OCI-LY3 (cell line): ENCODE data around the gene OGA.

Experiments used
- H2AFZ ChIP-seq: fragments of 200-600, 300-600 bp; shearing (Covaris generic); 2 replicates; pipeline ENCODE4 v1.6.0; 2014; ENCODE audit warnings: antibody characterized with exemption, low read depth, low read length
- H3K27ac ChIP-seq: fragments of 200-600, 300-600 bp; sonication (generic); 2 replicates; pipeline ENCODE4 v1.5.1; 2014; ENCODE audit warnings: mild to moderate bottlenecking, low read length, moderate library complexity, mixed read lengths
- H3K27me3 ChIP-seq: fragments of 200-600, 300-600 bp; sonication (generic); 2 replicates; pipeline ENCODE4 v1.6.1; 2014; ENCODE audit warnings: low read depth, low read length, mixed read lengths
- H3K36me3 ChIP-seq: fragments of 200-600, 300-600 bp; sonication (generic); replicated peaks from 2 replicates; pipeline ENCODE3; 2014; ENCODE audit warnings: low read depth, low read length, mixed read lengths
- H3K4me1 ChIP-seq: fragments of 300-600, 200-600 bp; sonication (generic); 2 replicates; pipeline ENCODE4 v1.6.1; 2014; ENCODE audit warnings: low read length, mixed read lengths
- H3K4me2 ChIP-seq: fragments of 200-600, 300-600 bp; sonication (generic); 2 replicates; pipeline ENCODE4 v1.6.1; 2014; ENCODE audit warnings: low read length, mixed read lengths
- H3K4me3 ChIP-seq: fragments of 300-600, 200-600 bp; sonication (generic); 2 replicates; pipeline ENCODE4 v1.5.1; 2014; ENCODE audit warnings: antibody characterized with exemption, mild to moderate bottlenecking, low read length, moderate library complexity
- H3K79me2 ChIP-seq: fragments of 300-600, 200-600 bp; shearing (Covaris generic); 2 replicates; pipeline ENCODE4 v1.6.1; 2014; ENCODE audit warnings: mild to moderate bottlenecking, low read length, mixed read lengths
- H3K9ac ChIP-seq: fragments of 300-600, 200-600 bp; shearing (Covaris generic); 2 replicates; pipeline ENCODE4 v1.6.0; 2014; ENCODE audit warnings: mild to moderate bottlenecking, low read length, moderate library complexity
- H3K9me3 ChIP-seq: fragments of 200-600, 300-600 bp; shearing (Covaris generic); 2 replicates; pipeline ENCODE4 v1.6.1; 2014; ENCODE audit warnings: low read length, mixed read lengths; ENCODE audit not compliant: insufficient read depth
- H4K20me1 ChIP-seq: fragments of 200-600, 300-600 bp; sonication (generic); 2 replicates; pipeline ENCODE4 v1.6.1; 2016; ENCODE audit warnings: low read length, mixed read lengths; ENCODE audit not compliant: insufficient read depth
- CTCF ChIP-seq: fragments of 200-600, 300-600 bp; sonication (generic); IDR thresholded peaks from 2 replicates; pipeline ENCODE4 v1.5.1; 2014; ENCODE audit warnings: antibody characterized with exemption, low read length, low read depth
- EZH2phosphoT487 ChIP-seq: fragments of 200-600 bp; shearing (Covaris generic); IDR thresholded peaks from 2 replicates; pipeline ENCODE4 v1.6.1; 2018; ENCODE audit warnings: antibody characterized with exemption, mixed run types, low read depth

Gene OGA

GRCh38 chr10:101857802-101858476 lies 39.7 kb upstream of the OGA start:
- Histone ChIP-seq H3K27me3 (no peaks in the 10 kb centered on the region), H3K9me3 (no peaks in the 10 kb centered on the region), H3K79me2 (no peaks in the 10 kb centered on the region), H3K27ac (no peak overlapping the region), H3K4me2 (no peak overlapping the region), H3K36me3 (no peaks in the 10 kb centered on the region), H2AFZ (no peak overlapping the region), H4K20me1 (no peaks in the 10 kb centered on the region), H3K4me3 (no peak overlapping the region), H3K4me1 (no peaks in the 10 kb centered on the region), H3K9ac (no peak overlapping the region)
- TF ChIP-seq CTCF (no peak), EZH2phosphoT487 (no peak)

- Histone ChIP-seq H3K9me3 (no peaks in the 10 kb centered on the region), H3K9ac (no peak overlapping the region), H3K4me1 (no peaks in the 10 kb centered on the region), H3K27ac (no peak overlapping the region), H3K27me3 (no peaks in the 10 kb centered on the region), H2AFZ (no peak overlapping the region), H3K4me2 (no peak overlapping the region), H3K79me2 (no peaks in the 10 kb centered on the region), H4K20me1 (no peaks in the 10 kb centered on the region), H3K4me3 (no peak overlapping the region), H3K36me3 (no peaks in the 10 kb centered on the region)
- TF ChIP-seq EZH2phosphoT487 (no peak), CTCF (no peak)
Observed at GRCh38 chr10:101856626-101857025, 38.4 kb upstream of the OGA start.

GRCh38 chr10:101851411-101852116 lies 33.3 kb upstream of the OGA start:
- H3K36me3 ChIP-seq, result no peaks in the 10 kb centered on the region
- H3K9me3 ChIP-seq, result no peaks in the 10 kb centered on the region
- no peak overlapping the region for H3K27ac ChIP-seq
- no peak overlapping the region for H3K9ac ChIP-seq
- H3K27me3 ChIP-seq, result no peaks in the 10 kb centered on the region
- H2AFZ ChIP-seq, result no peak overlapping the region
- no peak overlapping the region for H3K4me3 ChIP-seq
- no peak overlapping the region for H3K4me2 ChIP-seq
- no peaks in the 10 kb centered on the region for H3K79me2 ChIP-seq
- H4K20me1 ChIP-seq, result no peaks in the 10 kb centered on the region
- TF ChIP-seq EZH2phosphoT487, result no peak
- TF ChIP-seq CTCF, result no peak
- H3K4me1 ChIP-seq, result no peaks in the 10 kb centered on the region

- TF ChIP-seq EZH2phosphoT487 (no peak), CTCF (no peak)
- H3K4me3 ChIP-seq, result no peak overlapping the region
- H3K36me3 ChIP-seq, result no peaks in the 10 kb centered on the region
- H3K9ac ChIP-seq, result no peak overlapping the region
- H3K4me2 ChIP-seq, result no peak overlapping the region
- no peaks in the 10 kb centered on the region for H3K79me2 ChIP-seq
- no peak overlapping the region for H2AFZ ChIP-seq
- H4K20me1 ChIP-seq, result no peaks in the 10 kb centered on the region
- no peaks in the 10 kb centered on the region for H3K4me1 ChIP-seq
- H3K27me3 ChIP-seq, result no peaks in the 10 kb centered on the region
- no peak overlapping the region for H3K27ac ChIP-seq
- H3K9me3 ChIP-seq, result no peaks in the 10 kb centered on the region
Observed at GRCh38 chr10:101850749-101851148, 32.5 kb upstream of the OGA start.
